ENCODE results near the gene TSPAN14.

Gene TSPAN14

GRCh38 chr10:80498078-80498832 lies 44.1 kb downstream of the TSPAN14 start:
- no peak for DNase-seq (ENCODE audit: low spot score)
- no peak for TF ChIP-seq CTCF (IDR thresholded peaks at IDR 0.05; ENCODE audit: borderline replicate concordance, control extremely low read depth, extremely low read depth, insufficient read depth, missing control alignments)
- in situ Hi-C loops (cut with MboI; ENCODE audit: low sequenced_read_pairs, unreplicated experiment), result no loop called here

GRCh38 chr10:80498833-80499741 lies 45.0 kb downstream of the TSPAN14 start:
- DNase-seq (ENCODE audit: low spot score), result no peak

GRCh38 chr10:80500572-80501380 lies 46.7 kb downstream of the TSPAN14 start:
- no peak for TF ChIP-seq CTCF (IDR thresholded peaks at IDR 0.05; ENCODE audit: borderline replicate concordance, control extremely low read depth, extremely low read depth, insufficient read depth, missing control alignments)
- peak; percentile 61 for DNase-seq (ENCODE audit: low spot score)
- in situ Hi-C loops (cut with MboI; ENCODE audit: low sequenced_read_pairs, unreplicated experiment), result loop anchor here (5.0 to 10.0 kb wide), 2 partner anchors 48 to 116 kb away; partner anchors contain the start of gene TSPAN14

More at GRCh38 chr10:80498833-80499741, 45.0 kb downstream of the TSPAN14 start:
- TF ChIP-seq CTCF (IDR thresholded peaks at IDR 0.05; ENCODE audit: borderline replicate concordance, control extremely low read depth, extremely low read depth, insufficient read depth, missing control alignments), result no peak
- in situ Hi-C loops (cut with MboI; ENCODE audit: low sequenced_read_pairs, unreplicated experiment), result no loop called here

- in situ Hi-C loops (cut with MboI; ENCODE audit: low sequenced_read_pairs, unreplicated experiment), result loop anchor here (5.0 to 10.0 kb wide), 2 partner anchors 49 to 117 kb away; partner anchors contain the start of gene TSPAN14
- TF ChIP-seq CTCF (IDR thresholded peaks at IDR 0.05; ENCODE audit: borderline replicate concordance, control extremely low read depth, extremely low read depth, insufficient read depth, missing control alignments), result no peak
- no peak for DNase-seq (ENCODE audit: low spot score)
Measured at GRCh38 chr10:80501381-80501912, 47.3 kb downstream of the TSPAN14 start.

GRCh38 chr10:80501913-80502521 lies 47.9 kb downstream of the TSPAN14 start:
- in situ Hi-C loops (cut with MboI; ENCODE audit: low sequenced_read_pairs, unreplicated experiment), result loop anchor here (5.0 to 10.0 kb wide), 2 partner anchors 50 to 117 kb away; partner anchors contain the start of gene TSPAN14
- DNase-seq (ENCODE audit: low spot score), result no peak
- TF ChIP-seq CTCF (IDR thresholded peaks at IDR 0.05; ENCODE audit: borderline replicate concordance, control extremely low read depth, extremely low read depth, insufficient read depth, missing control alignments), result no peak

All from GM13976 (cell line).